NAMALWA (cell line): Measurements from ENCODE around the gene SNX14.
"Not testable (repeated sequence)": the region's sequence is repeated elsewhere in the genome, so short reads cannot be mapped to it uniquely, and the experiment has no call there.

Experiments
- DNase-seq: peaks from one replicate; pipeline ENCODE4 v3.0.0-alpha.2; 2015; ENCODE audit warnings: low spot score

The SNX14 gene

GRCh38 chr6:85582832-85583231, 10.8 kb downstream of the SNX14 start:
- not testable (repeated sequence) for DNase-seq

GRCh38 chr6:85581572-85581971, 12.1 kb downstream of the SNX14 start:
- no peak for DNase-seq

- DNase-seq: no peak
Observed at GRCh38 chr6:85580878-85581267, 12.8 kb downstream of the SNX14 start.

GRCh38 chr6:85580118-85580877, 13.4 kb downstream of the SNX14 start:
- DNase-seq: no peak

- no peak for DNase-seq
Observed at GRCh38 chr6:85579581-85579980, 14.1 kb downstream of the SNX14 start.

- no peak for DNase-seq
Observed at GRCh38 chr6:85576476-85576875, 17.2 kb downstream of the SNX14 start.

GRCh38 chr6:85574932-85575598, 18.6 kb downstream of the SNX14 start:
- no peak for DNase-seq

GRCh38 chr6:85569323-85569722, 24.3 kb downstream of the SNX14 start:
- DNase-seq: no peak

- no peak for DNase-seq
Observed at GRCh38 chr6:85568411-85568810, 25.2 kb downstream of the SNX14 start.

GRCh38 chr6:85565736-85566135, 27.9 kb downstream of the SNX14 start:
- no peak for DNase-seq

GRCh38 chr6:85564223-85564622, 29.4 kb downstream of the SNX14 start:
- not testable (repeated sequence) for DNase-seq

- DNase-seq: no peak
Observed at GRCh38 chr6:85561750-85562357, 31.8 kb downstream of the SNX14 start.

- DNase-seq: no peak
Observed at GRCh38 chr6:85556992-85557668, 36.5 kb downstream of the SNX14 start.

- no peak for DNase-seq
Observed at GRCh38 chr6:85552652-85553051, 41.0 kb downstream of the SNX14 start.

- peak; percentile 42 for DNase-seq
Observed at GRCh38 chr6:85551264-85551663, 42.4 kb downstream of the SNX14 start.

GRCh38 chr6:85547719-85548118, 45.9 kb downstream of the SNX14 start:
- no peak for DNase-seq

- no peak for DNase-seq
Observed at GRCh38 chr6:85544776-85545175, 48.9 kb downstream of the SNX14 start.

GRCh38 chr6:85537055-85537494, 56.6 kb downstream of the SNX14 start:
- peak; percentile 34 for DNase-seq

- not testable (repeated sequence) for DNase-seq
Observed at GRCh38 chr6:85524281-85524680, 69.4 kb downstream of the SNX14 start.

- DNase-seq: no peak
Observed at GRCh38 chr6:85516168-85516567, 77.5 kb downstream of the SNX14 start.

- DNase-seq: no peak
Observed at GRCh38 chr6:85506441-85507093, 87.1 kb downstream of the SNX14 start.
